Ovary (tissue), 9 donors: ENCODE results near the gene CCK. TPM values are rescaled to one million over a fixed set of nuclear protein-coding genes. Genes with fewer than 3 reads are reported as not detected.

Experiments
- DNase-seq, 5 donors: peaks; one replicate each; pipeline ENCODE4 v3.0.0-alpha.2; 2019 to 2020
- H3K27ac ChIP-seq, 2 donors: fragments of 200-600 bp; one replicate each; pipeline versions ENCODE4 v1.5.1 to v1.8.0; 2019 to 2022
- H3K27me3 ChIP-seq: fragments of 200-600 bp; one replicate; pipeline ENCODE4 v1.8.0; 2022
- H3K36me3 ChIP-seq: fragments of 200-600 bp; sonication (generic); one replicate; pipeline ENCODE4 v1.5.1; 2019
- H3K4me1 ChIP-seq: one replicate; pipeline ENCODE4 v1.8.1; 2013; ENCODE audit warnings: mild to moderate bottlenecking, moderate library complexity; ENCODE audit not compliant: insufficient read depth
- H3K4me3 ChIP-seq: fragments of 200-600 bp; sonication (generic); one replicate; pipeline ENCODE4 v1.5.1; 2017
- H3K9me3 ChIP-seq, 2 donors: fragments of 200-600 bp in 1 of 2; sonication (generic) in 1 of 2; one replicate each; pipeline versions ENCODE4 v1.5.1 to v1.8.1; 2013 to 2019; ENCODE audit warnings: mild to moderate bottlenecking in 1 of 2, moderate library complexity in 1 of 2
- CTCF ChIP-seq, 3 donors: fragments of 450-650 bp in 2 of 3; fragments of 200-600 bp in 1 of 3; IDR thresholded peaks; one replicate each; pipeline versions ENCODE4 v1.5.1 to v1.8.0; 2016 to 2022; ENCODE audit warnings: antibody characterized with exemption in 3 of 3, mild to moderate bottlenecking in 1 of 3
- EP300 ChIP-seq: sonication (generic); formaldehyde crosslinking; IDR thresholded peaks from one replicate; pipeline ENCODE4 v1.6.1; 2017; ENCODE audit warnings: antibody characterized with exemption
- POLR2A ChIP-seq: fragments of 450-650 bp; IDR thresholded peaks from one replicate; pipeline ENCODE4 v1.6.1; 2017; ENCODE audit warnings: antibody characterized with exemption, mild to moderate bottlenecking, moderate library complexity
- WGBS, 3 donors: extraction: QIAGEN DNeasy Blood & Tissue Kit in 1 of 3; methylation state at CpG; one replicate each; pipeline versions ENCODE4 v1.1.5 to v1.1.7; 2013 to 2017; 5-methylcytosine and 5-hydroxymethylcytosine counted together
- intact Hi-C, 4 donors: fragments of 100-400 bp; cut with DNase I; formaldehyde crosslinking; loops; one replicate each; pipeline versions ENCODE4 v1.11.0 to v1.15.1; 2022 to 2023
- polyA plus RNA-seq, 2 donors: library from polyadenylated mRNA; stranded (reverse); fragments of 200-250 nt in 1 of 2; fragments of 350-450 nt in 1 of 2; fragmentation: Illumina TruSeq in 1 of 2; extraction: RNeasy Lipid Tissue Mini Kit (QIAGEN cat#74804) in 1 of 2; gene quantifications; one replicate each; pipeline ENCODE4 v1.2.3, GENCODE V29; 2013 to 2014
- total RNA-seq, 7 donors: library from RNA; depleted of rRNA in 2 of 7; stranded (reverse); fragments of >200 nt in 2 of 7; fragmentation: NEBNext Ultra II Directional in 3 of 7; extraction: Animal tissue kit (Norgen Biotek cat#: 25700) in 3 of 7; gene quantifications; one replicate each; pipeline versions ENCODE4 v1.1.0 to v1.2.4, GENCODE V29; 2016 to 2023
- donor health status: DM: no; HTN: no; CAD: no; lungs with moderate emphysema.
- donor health status: DM: no; HTN: no; CAD: no.
- donor health status: Bipolar disorder and iron deficiency.
- donor health status: DM: yes; HTN: yes; CAD: no.
- donor health status: DM: no; HTN: no; CAD: no.
- donor health status: DM: yes; HTN: yes; CAD: no.

The CCK gene
- total and polyA plus RNA-seq, 9 donors: not detected

GRCh38 chr3:42225486-42226363 is 40.3 kb downstream of the CCK start:
- WGBS, 3 donors: 84 to 93% (median 93%) methylated on average over 5 of the region's 5 CpGs
- intact Hi-C loops: no loop called here
- DNase-seq: no peak
- H3K36me3 ChIP-seq: no peaks in the 10 kb centered on the region
- H3K27me3 ChIP-seq: no peaks in the 10 kb centered on the region
- H3K9me3 ChIP-seq: no peaks in the 10 kb centered on the region
- no peak overlapping the region for H3K27ac ChIP-seq
- TF ChIP-seq EP300: no peak
- no peak for TF ChIP-seq POLR2A
- TF ChIP-seq CTCF (IDR thresholded peaks at IDR 0.05): no peak
- no peak overlapping the region for H3K4me3 ChIP-seq
- no peaks in the 10 kb centered on the region for H3K4me1 ChIP-seq

GRCh38 chr3:42224658-42225421 is 41.1 kb downstream of the CCK start:
- Histone ChIP-seq H3K9me3 (no peaks in the 10 kb centered on the region), H3K4me3 (no peak overlapping the region), H3K4me1 (no peaks in the 10 kb centered on the region), H3K36me3 (no peaks in the 10 kb centered on the region), H3K27ac (no peak overlapping the region), H3K27me3 (no peaks in the 10 kb centered on the region)
- intact Hi-C loops: no loop called here
- 55 to 69% (median 58%) methylated on average over 12 of the region's 12 CpGs for WGBS, 3 donors
- DNase-seq: no peak
- TF ChIP-seq EP300 (no peak), POLR2A (no peak), CTCF (IDR thresholded peaks at IDR 0.05) (no peak)

- H3K9me3 ChIP-seq: no peaks in the 10 kb centered on the region
- H3K27me3 ChIP-seq: no peaks in the 10 kb centered on the region
- H3K4me3 ChIP-seq: no peak overlapping the region
- intact Hi-C loops: no loop called here
- H3K4me1 ChIP-seq: no peaks in the 10 kb centered on the region
- no peaks in the 10 kb centered on the region for H3K36me3 ChIP-seq
- H3K27ac ChIP-seq: no peak overlapping the region
- no peak for DNase-seq
- no peak for TF ChIP-seq EP300
- TF ChIP-seq POLR2A: no peak
- TF ChIP-seq CTCF (IDR thresholded peaks at IDR 0.05): no peak
- WGBS, 3 donors: 68 to 78% (median 74%) methylated on average over 9 of the region's 9 CpGs
Measured at GRCh38 chr3:42224178-42224577, 41.8 kb downstream of the CCK start.

- no peaks in the 10 kb centered on the region for H3K36me3 ChIP-seq
- TF ChIP-seq CTCF (IDR thresholded peaks at IDR 0.05) (no peak), POLR2A (no peak), EP300 (no peak)
- intact Hi-C loops: no loop called here
- no peaks in the 10 kb centered on the region for H3K27me3 ChIP-seq
- DNase-seq: no peak
- H3K4me3 ChIP-seq: no peak overlapping the region
- 91 to 95% (median 91%) methylated on average over 31 of the region's 31 CpGs for WGBS, 3 donors
- H3K9me3 ChIP-seq: no peaks in the 10 kb centered on the region
- no peaks in the 10 kb centered on the region for H3K4me1 ChIP-seq
- no peak overlapping the region for H3K27ac ChIP-seq
Measured at GRCh38 chr3:42222942-42223693, 42.9 kb downstream of the CCK start.
